Inferior parietal cortex (tissue), 1 donor: ENCODE measurements around the gene POTEM.
"Not testable (repeated sequence)": the region's sequence is repeated elsewhere in the genome, so short reads cannot be mapped to it uniquely, and the experiment has no call there.

Experiments
- DNase-seq: peaks from one replicate; pipeline ENCODE4 v3.0.0-alpha.2; 2016; ENCODE audit errors: extremely low spot score

Gene POTEM

GRCh38 chr14:18967134-18967533 lies at the start of gene POTEM:
Gene POTEM (plus strand): TSS chr14:18967434. CDS start chr14:18967486, 52 bp downstream.
- not testable (repeated sequence) for DNase-seq

- not testable (repeated sequence) for DNase-seq
These were observed 48.9 kb upstream of the POTEM start for GRCh38 chr14:18918345-18918744.

GRCh38 chr14:18920052-18920451 lies 47.2 kb upstream of the POTEM start:
- DNase-seq: not testable (repeated sequence)

GRCh38 chr14:18921055-18921701 lies 46.1 kb upstream of the POTEM start:
- not testable (repeated sequence) for DNase-seq

GRCh38 chr14:18936848-18937247 lies 30.4 kb upstream of the POTEM start:
- DNase-seq: not testable (repeated sequence)

- not testable (repeated sequence) for DNase-seq
These were observed 28.5 kb upstream of the POTEM start for GRCh38 chr14:18938733-18939132.

GRCh38 chr14:18949939-18950338 lies 17.3 kb upstream of the POTEM start:
- DNase-seq: not testable (repeated sequence)

- DNase-seq: not testable (repeated sequence)
These were observed 14.1 kb upstream of the POTEM start for GRCh38 chr14:18953085-18953484.

- DNase-seq: not testable (repeated sequence)
These were observed 11.4 kb upstream of the POTEM start for GRCh38 chr14:18955816-18956215.

- DNase-seq: not testable (repeated sequence)
These were observed 5.7 kb upstream of the POTEM start for GRCh38 chr14:18961576-18961975.

GRCh38 chr14:18962143-18962542 lies 5.1 kb upstream of the POTEM start:
- not testable (repeated sequence) for DNase-seq

- not testable (repeated sequence) for DNase-seq
These were observed 4.0 kb upstream of the POTEM start for GRCh38 chr14:18963276-18963675.

- not testable (repeated sequence) for DNase-seq
These were observed 2.4 kb upstream of the POTEM start for GRCh38 chr14:18964878-18965277.

GRCh38 chr14:19002566-19002965 lies 35.3 kb downstream of the POTEM start:
- not testable (repeated sequence) for DNase-seq

GRCh38 chr14:19006490-19006889 lies 39.3 kb downstream of the POTEM start:
- DNase-seq: not testable (repeated sequence)

- not testable (repeated sequence) for DNase-seq
These were observed 40.4 kb downstream of the POTEM start for GRCh38 chr14:19007678-19008077.

GRCh38 chr14:19011029-19011428 lies 43.8 kb downstream of the POTEM start:
- DNase-seq: not testable (repeated sequence)

GRCh38 chr14:19011703-19012102 lies 44.5 kb downstream of the POTEM start:
- not testable (repeated sequence) for DNase-seq

- DNase-seq: not testable (repeated sequence)
These were observed 48.0 kb downstream of the POTEM start for GRCh38 chr14:19015185-19015584.

GRCh38 chr14:19025080-19025589 lies 57.9 kb downstream of the POTEM start:
- not testable (repeated sequence) for DNase-seq

GRCh38 chr14:19026649-19027351 lies 59.6 kb downstream of the POTEM start:
- DNase-seq: not testable (repeated sequence)

- not testable (repeated sequence) for DNase-seq
These were observed 60.7 kb downstream of the POTEM start for GRCh38 chr14:19027895-19028294.
